Neural cell (in vitro differentiated cells): ENCODE results near the gene RYK. TPM values are rescaled to one million over a fixed set of nuclear protein-coding genes. Genes with fewer than 3 reads are reported as not detected.

Experiments
- H2AFZ ChIP-seq: fragments of 200-600, 300-800 bp; sonication (generic), shearing (Covaris generic); 2 replicates; pipeline ENCODE4 v1.6.0; 2014; ENCODE audit warnings: low read depth, mild to moderate bottlenecking, antibody characterized with exemption, low read length, moderate library complexity
- H3F3A ChIP-seq: fragments of 200-600 bp; shearing (Covaris generic); 2 replicates; pipeline ENCODE4 v1.6.1; 2016; ENCODE audit warnings: mild to moderate bottlenecking, moderate library complexity, mixed read lengths, antibody characterized with exemption, low read length; ENCODE audit not compliant: insufficient read depth, poor library complexity, severe bottlenecking
- H3K27ac ChIP-seq: fragments of 200-600, 300-800 bp; sonication (generic), shearing (Covaris generic); 2 replicates; pipeline ENCODE4 v1.5.1; 2014; ENCODE audit warnings: mild to moderate bottlenecking, low read length, moderate library complexity
- H3K27me3 ChIP-seq: fragments of 300-800, 200-600 bp; sonication (generic), shearing (Covaris generic); 2 replicates; pipeline ENCODE4 v1.6.0; 2014; ENCODE audit warnings: mild to moderate bottlenecking, low read depth, low read length, moderate library complexity; ENCODE audit not compliant: insufficient read depth
- H3K36me3 ChIP-seq: fragments of 300-800, 200-600 bp; sonication (generic), shearing (Covaris generic); 2 replicates; pipeline ENCODE4 v1.5.1; 2014; ENCODE audit warnings: mild to moderate bottlenecking, antibody characterized with exemption, low read length, moderate library complexity; ENCODE audit not compliant: insufficient read depth
- H3K4me2 ChIP-seq: fragments of 300-800, 200-600 bp; sonication (generic), shearing (Covaris generic); 2 replicates; pipeline ENCODE4 v1.6.0; 2014; ENCODE audit warnings: mild to moderate bottlenecking, low read length
- H3K4me3 ChIP-seq: fragments of 300-800, 200-600 bp; sonication (generic), shearing (Covaris generic); 2 replicates; pipeline ENCODE4 v1.5.1; 2014; ENCODE audit warnings: mild to moderate bottlenecking, low read length, moderate library complexity
- H3K79me2 ChIP-seq: fragments of 200-600 bp; shearing (Covaris generic); replicated peaks from 2 replicates; pipeline ENCODE4 v1.6.0; 2014; ENCODE audit warnings: mild to moderate bottlenecking, low read length, moderate library complexity; ENCODE audit not compliant: insufficient read depth
- H3K9ac ChIP-seq: fragments of 300-800, 200-600 bp; sonication (generic), shearing (Covaris generic); 2 replicates; pipeline ENCODE4 v1.6.1; 2016; ENCODE audit warnings: mild to moderate bottlenecking, low read length, mixed read lengths
- H3K9me2 ChIP-seq: fragments of 200-600 bp; shearing (Covaris generic); 2 replicates; pipeline ENCODE4 v1.6.1; 2016; ENCODE audit warnings: mild to moderate bottlenecking, low read length, mixed read lengths; ENCODE audit not compliant: insufficient read depth
- H3K9me3 ChIP-seq: fragments of 200-600, 300-800 bp; sonication (generic), shearing (Covaris generic); 2 replicates; pipeline ENCODE4 v1.6.1; 2016; ENCODE audit warnings: mild to moderate bottlenecking, mixed run types, low read length, moderate library complexity, mixed read lengths
- H4K20me1 ChIP-seq: fragments of 200-600 bp; shearing (Covaris generic); 2 replicates; pipeline ENCODE4 v1.6.1; 2016; ENCODE audit warnings: mild to moderate bottlenecking, mixed run types; ENCODE audit not compliant: insufficient read depth
- EP300 ChIP-seq: fragments of 450-650 bp; conservative IDR thresholded peaks from 2 replicates; pipeline ENCODE4 v1.6.1; 2014; ENCODE audit warnings: antibody characterized with exemption, mild to moderate bottlenecking, moderate library complexity; ENCODE audit not compliant: poor library complexity, severe bottlenecking
- EZH2 ChIP-seq: fragments of 200-600, 300-800 bp; shearing (Covaris generic), sonication (generic); IDR thresholded peaks from 2 replicates; pipeline ENCODE4 v1.6.1; 2014; ENCODE audit warnings: antibody characterized with exemption, low read length, borderline replicate concordance, mild to moderate bottlenecking; ENCODE audit not compliant: insufficient read depth, poor library complexity, severe bottlenecking
- MXI1 ChIP-seq: fragments of 450-650 bp; conservative IDR thresholded peaks from 2 replicates; pipeline ENCODE4 v1.6.1; 2014; ENCODE audit warnings: antibody characterized with exemption, mild to moderate bottlenecking; ENCODE audit not compliant: poor library complexity, severe bottlenecking
- POLR2AphosphoS5 ChIP-seq: IDR thresholded peaks from 2 replicates; pipeline ENCODE4 v1.6.1; 2012
- RAD21 ChIP-seq: fragments of 450-650 bp; conservative IDR thresholded peaks from 2 replicates; pipeline ENCODE4 v1.6.1; 2014; ENCODE audit warnings: antibody characterized with exemption, mild to moderate bottlenecking, moderate library complexity
- SMC3 ChIP-seq: fragments of 450-650 bp; conservative IDR thresholded peaks from 2 replicates; pipeline ENCODE4 v1.6.1; 2014; ENCODE audit warnings: antibody characterized with exemption, mild to moderate bottlenecking, moderate library complexity; ENCODE audit not compliant: poor library complexity
- TAF1 ChIP-seq: IDR thresholded peaks from 2 replicates; pipeline ENCODE4 v1.6.1; 2012; ENCODE audit warnings: low read depth
- polyA plus RNA-seq: library from polyadenylated mRNA; depleted of rRNA; stranded (reverse); fragments of >200 nt; gene quantifications from 2 replicates; pipeline ENCODE4 v1.2.3, GENCODE V29; 2014
- TF ChIP-seq, protein P1 (sequence below): fragments of 450-650 bp; IDR thresholded peaks from 2 replicates; pipeline ENCODE4 v1.5.1; 2014; ENCODE audit warnings: antibody characterized with exemption, mild to moderate bottlenecking, moderate library complexity; ENCODE audit not compliant: poor library complexity, severe bottlenecking
- TF ChIP-seq, protein P2 (sequence below): IDR thresholded peaks from 2 replicates; pipeline ENCODE4 v1.6.1; 2012; ENCODE audit warnings: borderline replicate concordance

The RYK gene
- polyA plus RNA-seq, 1 donor from 2014 or later = 68.6 TPM

- Histone ChIP-seq H3K36me3 (no peaks in the 10 kb centered on the region), H3K4me3 (no peak overlapping the region), H2AFZ (no peak overlapping the region), H3K27me3 (no peaks in the 10 kb centered on the region), H3K9me2 (no peaks in the 10 kb centered on the region), H3K4me2 (no peak overlapping the region), H3K27ac (no peak overlapping the region), H4K20me1 (no peaks in the 10 kb centered on the region), H3F3A (no peaks in the 10 kb centered on the region), H3K9ac (no peak overlapping the region), H3K9me3 (no peaks in the 10 kb centered on the region), H3K79me2 (no peaks in the 10 kb centered on the region)
- TF ChIP-seq SMC3 = no peak
- TF ChIP-seq POLR2AphosphoS5 = no peak
- TF ChIP-seq, protein P1, sequence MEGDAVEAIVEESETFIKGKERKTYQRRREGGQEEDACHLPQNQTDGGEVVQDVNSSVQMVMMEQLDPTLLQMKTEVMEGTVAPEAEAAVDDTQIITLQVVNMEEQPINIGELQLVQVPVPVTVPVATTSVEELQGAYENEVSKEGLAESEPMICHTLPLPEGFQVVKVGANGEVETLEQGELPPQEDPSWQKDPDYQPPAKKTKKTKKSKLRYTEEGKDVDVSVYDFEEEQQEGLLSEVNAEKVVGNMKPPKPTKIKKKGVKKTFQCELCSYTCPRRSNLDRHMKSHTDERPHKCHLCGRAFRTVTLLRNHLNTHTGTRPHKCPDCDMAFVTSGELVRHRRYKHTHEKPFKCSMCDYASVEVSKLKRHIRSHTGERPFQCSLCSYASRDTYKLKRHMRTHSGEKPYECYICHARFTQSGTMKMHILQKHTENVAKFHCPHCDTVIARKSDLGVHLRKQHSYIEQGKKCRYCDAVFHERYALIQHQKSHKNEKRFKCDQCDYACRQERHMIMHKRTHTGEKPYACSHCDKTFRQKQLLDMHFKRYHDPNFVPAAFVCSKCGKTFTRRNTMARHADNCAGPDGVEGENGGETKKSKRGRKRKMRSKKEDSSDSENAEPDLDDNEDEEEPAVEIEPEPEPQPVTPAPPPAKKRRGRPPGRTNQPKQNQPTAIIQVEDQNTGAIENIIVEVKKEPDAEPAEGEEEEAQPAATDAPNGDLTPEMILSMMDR = no peak
- no peak for TF ChIP-seq EZH2
- no peak for TF ChIP-seq RAD21
- no peak for TF ChIP-seq TAF1
- TF ChIP-seq EP300 = no peak
These were observed 32.0 kb upstream of the RYK start for GRCh38 chr3:134282659-134283047.

DNA sequence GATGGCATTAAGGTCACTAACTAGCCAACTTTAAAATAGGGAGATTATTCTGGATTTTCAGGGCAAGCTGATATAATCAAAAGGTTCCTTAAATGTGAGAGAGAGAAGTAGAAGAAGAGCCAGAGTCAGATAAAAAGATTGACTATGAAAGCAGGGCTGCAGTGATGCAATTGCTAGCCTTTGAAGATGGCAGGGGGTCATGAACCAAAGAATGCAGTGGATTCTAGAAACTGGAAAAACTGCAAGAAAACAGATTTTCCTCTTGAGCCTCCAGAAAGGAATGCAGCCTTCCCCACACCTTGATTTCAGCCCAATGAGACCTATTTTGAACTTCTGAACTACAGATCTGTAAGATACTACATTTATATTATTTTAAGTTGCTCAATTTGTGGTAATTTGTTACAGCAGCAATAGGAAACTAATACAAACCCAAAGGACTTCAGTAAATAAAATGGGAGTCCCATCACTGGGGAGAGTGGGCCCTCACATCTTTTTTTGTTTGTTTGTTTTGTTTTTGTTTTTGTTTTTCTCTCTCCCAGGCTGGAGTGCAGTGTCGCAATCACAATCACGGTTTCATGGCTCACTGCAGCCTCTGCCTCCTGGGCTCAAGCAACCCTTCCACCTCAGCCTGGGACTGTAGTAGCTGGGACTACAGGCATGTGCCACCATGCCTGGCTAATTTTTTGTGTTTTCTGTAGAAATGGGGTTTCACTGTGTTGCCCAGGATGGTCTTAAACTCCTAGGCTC is 31.4 kb upstream of the RYK start:
- no peaks in the 10 kb centered on the region for H3F3A ChIP-seq
- no peaks in the 10 kb centered on the region for H3K9me3 ChIP-seq
- H3K4me3 ChIP-seq = no peak overlapping the region
- no peaks in the 10 kb centered on the region for H3K9me2 ChIP-seq
- no peak overlapping the region for H3K4me2 ChIP-seq
- H3K27ac ChIP-seq = no peak overlapping the region
- H2AFZ ChIP-seq = no peak overlapping the region
- no peaks in the 10 kb centered on the region for H3K27me3 ChIP-seq
- TF ChIP-seq EZH2 (no peak), RAD21 (no peak), POLR2AphosphoS5 (no peak), SMC3 (no peak), EP300 (no peak), TAF1 (no peak), MXI1 (no peak)
- TF ChIP-seq, protein P2, sequence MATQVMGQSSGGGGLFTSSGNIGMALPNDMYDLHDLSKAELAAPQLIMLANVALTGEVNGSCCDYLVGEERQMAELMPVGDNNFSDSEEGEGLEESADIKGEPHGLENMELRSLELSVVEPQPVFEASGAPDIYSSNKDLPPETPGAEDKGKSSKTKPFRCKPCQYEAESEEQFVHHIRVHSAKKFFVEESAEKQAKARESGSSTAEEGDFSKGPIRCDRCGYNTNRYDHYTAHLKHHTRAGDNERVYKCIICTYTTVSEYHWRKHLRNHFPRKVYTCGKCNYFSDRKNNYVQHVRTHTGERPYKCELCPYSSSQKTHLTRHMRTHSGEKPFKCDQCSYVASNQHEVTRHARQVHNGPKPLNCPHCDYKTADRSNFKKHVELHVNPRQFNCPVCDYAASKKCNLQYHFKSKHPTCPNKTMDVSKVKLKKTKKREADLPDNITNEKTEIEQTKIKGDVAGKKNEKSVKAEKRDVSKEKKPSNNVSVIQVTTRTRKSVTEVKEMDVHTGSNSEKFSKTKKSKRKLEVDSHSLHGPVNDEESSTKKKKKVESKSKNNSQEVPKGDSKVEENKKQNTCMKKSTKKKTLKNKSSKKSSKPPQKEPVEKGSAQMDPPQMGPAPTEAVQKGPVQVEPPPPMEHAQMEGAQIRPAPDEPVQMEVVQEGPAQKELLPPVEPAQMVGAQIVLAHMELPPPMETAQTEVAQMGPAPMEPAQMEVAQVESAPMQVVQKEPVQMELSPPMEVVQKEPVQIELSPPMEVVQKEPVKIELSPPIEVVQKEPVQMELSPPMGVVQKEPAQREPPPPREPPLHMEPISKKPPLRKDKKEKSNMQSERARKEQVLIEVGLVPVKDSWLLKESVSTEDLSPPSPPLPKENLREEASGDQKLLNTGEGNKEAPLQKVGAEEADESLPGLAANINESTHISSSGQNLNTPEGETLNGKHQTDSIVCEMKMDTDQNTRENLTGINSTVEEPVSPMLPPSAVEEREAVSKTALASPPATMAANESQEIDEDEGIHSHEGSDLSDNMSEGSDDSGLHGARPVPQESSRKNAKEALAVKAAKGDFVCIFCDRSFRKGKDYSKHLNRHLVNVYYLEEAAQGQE = no peak
- TF ChIP-seq, protein P1 = no peak
- no peaks in the 10 kb centered on the region for H3K79me2 ChIP-seq
- H3K36me3 ChIP-seq = no peaks in the 10 kb centered on the region
- H3K9ac ChIP-seq = no peak overlapping the region
- H4K20me1 ChIP-seq = no peaks in the 10 kb centered on the region
